ENCODE measurements around the gene PLS3. TPM values are rescaled to one million over a fixed set of nuclear protein-coding genes. Genes with fewer than 3 reads are reported as not detected.

The PLS3 gene
- total RNA-seq, 4 donors from 2014 or later, result 76.8 to 84.0 (median 80.8) TPM

GRCh38 chrX:115583496-115584004 lies 22.6 kb downstream of the PLS3 start:
- peak overlapping the region in 3 of 4 donors; percentile 6 to 24 (median 14) for H3K4me3 ChIP-seq

GRCh38 chrX:115584696-115585095 lies 23.7 kb downstream of the PLS3 start:
- no peaks in the 10 kb centered on the region for H3K9me3 ChIP-seq
- no peak for DNase-seq (ENCODE audit: extremely low spot score)
- no peak overlapping the region for H3K4me3 ChIP-seq
- no peak for TF ChIP-seq EP300 (IDR thresholded peaks at IDR 0.05)
- H3K4me1 ChIP-seq, result peaks cover 6 to 49% (median 24%) of the 10 kb centered on the region in 4 donors
- intact Hi-C loops (cut with DNase I), result no loop called here
- H3K27me3 ChIP-seq, result no peaks in the 10 kb centered on the region
- peak overlapping the region in 3 of 4 donors; percentile 58 to 68 (median 60) for H3K27ac ChIP-seq (replicated peaks in 1 of 4)
- H3K36me3 ChIP-seq, result no peaks in the 10 kb centered on the region
- 62% methylated on average over 2 of the region's 2 CpGs for WGBS

More at GRCh38 chrX:115583496-115584004, 22.6 kb downstream of the PLS3 start:
- WGBS, result 20% methylated on average over 5 of the region's 5 CpGs
- H3K36me3 ChIP-seq, result no peaks in the 10 kb centered on the region
- H3K4me1 ChIP-seq, result peaks cover 6 to 49% (median 24%) of the 10 kb centered on the region in 4 donors
- TF ChIP-seq CTCF (IDR thresholded peaks at IDR 0.05) (no peak), EP300 (IDR thresholded peaks at IDR 0.05) (no peak), POLR2A (IDR thresholded peaks at IDR 0.05; ENCODE audit: low read depth) (no peak), POLR2AphosphoS5 (IDR thresholded peaks at IDR 0.05) (no peak)
- DNase-seq (ENCODE audit: extremely low spot score), result no peak
- no peaks in the 10 kb centered on the region for H3K9me3 ChIP-seq
- H3K27ac ChIP-seq (replicated peaks in 1 of 4), result peak overlapping the region; percentile 22 to 68 (median 59)
- H3K27me3 ChIP-seq, result no peaks in the 10 kb centered on the region
- intact Hi-C loops (cut with DNase I), result no loop called here

- 66% methylated on average over 4 of the region's 4 CpGs for WGBS
- no peak for DNase-seq (ENCODE audit: extremely low spot score)
- Histone ChIP-seq H3K4me3 (no peak overlapping the region), H3K27ac (replicated peaks in 1 of 4) (no peak overlapping the region), H3K27me3 (no peaks in the 10 kb centered on the region), H3K4me1 (peaks cover 0 to 47% (median 30%) of the 10 kb centered on the region in 4 donors), H3K9me3 (no peaks in the 10 kb centered on the region), H3K36me3 (no peaks in the 10 kb centered on the region)
- intact Hi-C loops (cut with DNase I), result no loop called here
- TF ChIP-seq POLR2A (IDR thresholded peaks at IDR 0.05; ENCODE audit: low read depth) (no peak), EP300 (IDR thresholded peaks at IDR 0.05) (no peak), CTCF (IDR thresholded peaks at IDR 0.05) (no peak), POLR2AphosphoS5 (IDR thresholded peaks at IDR 0.05) (no peak)
These were observed 27.2 kb downstream of the PLS3 start for GRCh38 chrX:115588179-115588578.

GRCh38 chrX:115589419-115589818 lies 28.4 kb downstream of the PLS3 start:
- Histone ChIP-seq H3K27ac (replicated peaks in 1 of 4) (no peak overlapping the region), H3K27me3 (no peaks in the 10 kb centered on the region), H3K4me1 (peaks cover 0 to 45% (median 27%) of the 10 kb centered on the region in 4 donors), H3K9me3 (no peaks in the 10 kb centered on the region), H3K4me3 (no peak overlapping the region), H3K36me3 (no peaks in the 10 kb centered on the region)
- intact Hi-C loops (cut with DNase I), result no loop called here
- TF ChIP-seq POLR2A (IDR thresholded peaks at IDR 0.05; ENCODE audit: low read depth) (no peak), EP300 (IDR thresholded peaks at IDR 0.05) (no peak), CTCF (IDR thresholded peaks at IDR 0.05) (no peak), POLR2AphosphoS5 (IDR thresholded peaks at IDR 0.05) (no peak)
- DNase-seq (ENCODE audit: extremely low spot score), result no peak
- WGBS, result 74% methylated on average over 4 of the region's 4 CpGs

- H3K27ac ChIP-seq (replicated peaks in 1 of 4), result peak overlapping the region in 2 of 4 donors; percentile 45 to 53
- no peaks in the 10 kb centered on the region for H3K9me3 ChIP-seq
- peaks cover 4 to 50% (median 29%) of the 10 kb centered on the region in 4 donors for H3K4me1 ChIP-seq
- 64% methylated on average over 4 of the region's 4 CpGs for WGBS
- DNase-seq (ENCODE audit: extremely low spot score), result no peak
- no peaks in the 10 kb centered on the region for H3K36me3 ChIP-seq
- H3K4me3 ChIP-seq, result no peak overlapping the region
- no peaks in the 10 kb centered on the region for H3K27me3 ChIP-seq
- TF ChIP-seq POLR2A (IDR thresholded peaks at IDR 0.05; ENCODE audit: low read depth), result no peak
- TF ChIP-seq POLR2AphosphoS5 (IDR thresholded peaks at IDR 0.05), result no peak
- no peak for TF ChIP-seq CTCF (IDR thresholded peaks at IDR 0.05)
- TF ChIP-seq EP300 (IDR thresholded peaks at IDR 0.05), result no peak
- intact Hi-C loops (cut with DNase I), result no loop called here
These were observed 30.4 kb downstream of the PLS3 start for GRCh38 chrX:115591420-115591819.
